ENCODE measurements around the gene TRPC4AP. TPM values are rescaled to one million over a fixed set of nuclear protein-coding genes. Genes with fewer than 3 reads are reported as not detected.

TRPC4AP gene
- total and polyA plus RNA-seq, 10 of the 15 experiments (the other 5 are each of a cell fraction or from before 2014, with no cell fraction given), result 1.1 to 61.7 (median 41.2) TPM

- peaks cover 18% of the 10 kb centered on the region for H3K79me2 ChIP-seq (ENCODE audit: control insufficient read depth, insufficient read depth, low read length)
- BruUV-seq (replicated peaks), result no TSS peak
- SMC1A ChIA-PET (ENCODE audit: uncharacterized antibody, unreplicated experiment), result no interaction called here
Measured at GRCh38 chr20:35060168-35060567, 32.4 kb downstream of the TRPC4AP start.

More at GRCh38 chr20:35060168-35060567, 32.4 kb downstream of the TRPC4AP start:
- DNase-seq (ENCODE audit: low read depth, low spot score) (no peak), FAIRE-seq (no peak), ATAC-seq (no peak)
- Histone ChIP-seq H3K4me3 (no peak overlapping the region), H3K9ac (ENCODE audit: control insufficient read depth, insufficient read depth, low read length) (no peak overlapping the region), H3K36me3 (ENCODE audit: control insufficient read depth in 2 of 2, insufficient read depth in 2 of 2, low read length in 1 of 2) (peaks cover 0 to 3% of the 10 kb centered on the region in 2 experiments; a peak in 1 of 4 replicates), H3K27ac (ENCODE audit: control insufficient read depth, insufficient read depth) (no peak overlapping the region), H3K9me3 (replicated peaks; ENCODE audit: control insufficient read depth, insufficient read depth, low read length) (no peaks in the 10 kb centered on the region), H3K27me3 (replicated peaks in 1 of 2; ENCODE audit: control insufficient read depth in 2 of 2, insufficient read depth in 2 of 2, low read length in 1 of 2) (no peaks in the 10 kb centered on the region), H4K20me1 (ENCODE audit: control insufficient read depth, insufficient read depth) (no peaks in the 10 kb centered on the region), H3K4me1 (ENCODE audit: control insufficient read depth, insufficient read depth, low read length) (peaks cover 12% of the 10 kb centered on the region), H2AFZ (ENCODE audit: control insufficient read depth, low read depth, low read length) (no peak overlapping the region), H3K4me2 (ENCODE audit: control insufficient read depth, insufficient read depth) (no peak overlapping the region)
- TF ChIP-seq NFYA (IDR thresholded peaks at IDR 0.05; ENCODE audit: borderline replicate concordance, low read depth, low read length) (no peak), CEBPZ (IDR thresholded peaks at IDR 0.05; ENCODE audit: low read depth, low read length) (no peak), MYC (IDR thresholded peaks at IDR 0.05; ENCODE audit: insufficient read depth, insufficient read length, insufficient replicate concordance, low read length, severe bottlenecking) (no peak), BMI1 (IDR thresholded peaks at IDR 0.05; ENCODE audit: borderline replicate concordance) (no peak), NR2C1 (IDR thresholded peaks at IDR 0.05) (no peak), SREBF1 (IDR thresholded peaks at IDR 0.05; ENCODE audit: low read length) (no peak), E2F4 (IDR thresholded peaks at IDR 0.05; ENCODE audit: low read depth, low read length) (no peak), SUZ12 (IDR thresholded peaks at IDR 0.05; ENCODE audit: unreplicated experiment) (no peak), HSF1 (IDR thresholded peaks at IDR 0.05; ENCODE audit: low read depth, low read length) (no peak), CHD4 (IDR thresholded peaks at IDR 0.05) (no peak)
- ChIA-PET RAD21 (ENCODE audit: unreplicated experiment) (no interaction called here), POLR2A (interaction anchor here (0.7 kb wide), 1 partner anchor 1335 kb away, joined by 10 read pairs; no protein-coding TSS in a partner anchor), CTCF (no interaction called here)
- intact Hi-C loops (cut with micrococcal nuclease; ENCODE audit: unreplicated experiment), result no loop called here
- 97% methylated on average over 5 of the region's 5 CpGs for WGBS (ENCODE audit: insufficient coverage, insufficient replicate concordance, low lambda C conversion rate, missing lambda C conversion rate)
- in situ Hi-C loops (cut with MboI), result no loop called here

All from GM12878 (cell line).